GM21381 (cell line): ENCODE measurements around the gene OBP2A.
"Not testable (repeated sequence)": the region's sequence is repeated elsewhere in the genome, so short reads cannot be mapped to it uniquely, and the experiment has no call there.

ENCODE experiments used
- ATAC-seq: cut with Tn5 transposase; IDR thresholded peaks from one replicate; pipeline ENCODE4 v1.9.1; 2021; ENCODE audit warnings: mild to moderate bottlenecking, moderate library complexity; ENCODE audit not compliant: unreplicated experiment

OBP2A gene

GRCh38 chr9:135509458-135509857 is 36.5 kb upstream of the OBP2A start:
- ATAC-seq, result no peak

GRCh38 chr9:135512241-135512603 is 33.7 kb upstream of the OBP2A start:
- ATAC-seq, result no peak

- no peak for ATAC-seq
Measured at GRCh38 chr9:135512904-135513303, 33.0 kb upstream of the OBP2A start.

- ATAC-seq, result no peak
Measured at GRCh38 chr9:135513351-135513846, 32.5 kb upstream of the OBP2A start.

GRCh38 chr9:135513906-135514305 is 32.0 kb upstream of the OBP2A start:
- not testable (repeated sequence) for ATAC-seq

GRCh38 chr9:135514342-135515082 is 31.4 kb upstream of the OBP2A start:
- ATAC-seq, result no peak

- no peak for ATAC-seq
Measured at GRCh38 chr9:135515083-135515951, 30.6 kb upstream of the OBP2A start.

- no peak for ATAC-seq
Measured at GRCh38 chr9:135516132-135516860, 29.6 kb upstream of the OBP2A start.

GRCh38 chr9:135517407-135517822 is 28.5 kb upstream of the OBP2A start:
- no peak for ATAC-seq

GRCh38 chr9:135519179-135519971 is 26.6 kb upstream of the OBP2A start:
- ATAC-seq, result no peak

- no peak for ATAC-seq
Measured at GRCh38 chr9:135520916-135521607, 24.9 kb upstream of the OBP2A start, which contains the start of gene LCN1. Gene LCN1, plus strand, starts transcription at chr9:135521440. Its CDS starts 58 bp downstream, at chr9:135521498.

GRCh38 chr9:135521608-135522095 is 24.3 kb upstream of the OBP2A start:
- no peak for ATAC-seq

GRCh38 chr9:135522137-135522877 is 23.6 kb upstream of the OBP2A start:
- no peak for ATAC-seq

GRCh38 chr9:135522931-135523330 is 23.0 kb upstream of the OBP2A start:
- no peak for ATAC-seq

GRCh38 chr9:135523521-135524129 is 22.3 kb upstream of the OBP2A start:
- ATAC-seq, result no peak

- no peak for ATAC-seq
Measured at GRCh38 chr9:135524130-135524861, 21.6 kb upstream of the OBP2A start.

- ATAC-seq, result no peak
Measured at GRCh38 chr9:135525241-135526088, 20.5 kb upstream of the OBP2A start.
